GM18520 (cell line): ENCODE results near the gene CD79A.
"Not testable (repeated sequence)": the region's sequence is repeated elsewhere in the genome, so short reads cannot be mapped to it uniquely, and the experiment has no call there.

ENCODE experiments used
- ATAC-seq: cut with Tn5 transposase; IDR thresholded peaks from one replicate; pipeline ENCODE4 v1.9.1; 2021; ENCODE audit not compliant: unreplicated experiment

CD79A gene

GRCh38 chr19:41904118-41904870, 27.2 kb downstream of the CD79A start:
- no peak for ATAC-seq

GRCh38 chr19:41905273-41906002, 28.4 kb downstream of the CD79A start:
- no peak for ATAC-seq

GRCh38 chr19:41906271-41906670, 29.2 kb downstream of the CD79A start:
- ATAC-seq = no peak

DNA sequence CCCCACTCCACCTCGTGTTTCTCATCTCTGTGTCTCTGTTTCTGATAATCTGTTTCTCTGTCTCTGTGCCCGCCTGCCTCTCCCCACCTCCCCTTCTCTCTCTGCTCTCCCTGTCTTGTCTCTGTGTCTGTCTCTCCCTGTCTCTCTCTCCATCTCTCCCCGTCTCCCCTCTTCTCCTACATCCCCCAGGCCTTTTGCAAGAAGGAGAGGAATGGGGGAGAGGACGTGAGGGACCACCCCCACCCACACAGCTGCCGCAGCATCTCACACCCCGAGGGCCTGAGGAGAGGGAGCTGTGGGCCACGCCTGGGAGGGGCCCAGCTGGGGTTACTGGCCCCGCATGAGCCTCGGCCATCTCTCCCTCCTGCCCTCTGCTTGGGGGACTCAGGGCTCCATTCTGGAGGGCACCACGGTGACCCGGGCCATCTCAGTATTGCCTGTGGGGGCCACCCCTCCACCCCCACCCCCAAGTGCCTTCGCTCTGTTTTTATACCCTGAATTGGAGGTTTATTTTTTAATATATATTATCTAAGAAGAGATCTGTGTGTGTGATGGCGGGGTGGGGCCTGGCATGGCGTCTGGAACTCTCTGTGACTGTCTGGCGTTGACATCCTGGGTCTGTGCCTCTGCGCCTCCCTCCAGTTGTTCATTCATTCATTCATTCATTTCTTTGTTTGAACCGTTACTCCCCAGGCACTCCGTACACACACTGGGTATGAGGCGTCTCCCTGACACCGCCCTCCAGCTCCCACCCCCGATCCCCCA, 30.0 kb downstream of the CD79A start:
- ATAC-seq = no peak

DNA sequence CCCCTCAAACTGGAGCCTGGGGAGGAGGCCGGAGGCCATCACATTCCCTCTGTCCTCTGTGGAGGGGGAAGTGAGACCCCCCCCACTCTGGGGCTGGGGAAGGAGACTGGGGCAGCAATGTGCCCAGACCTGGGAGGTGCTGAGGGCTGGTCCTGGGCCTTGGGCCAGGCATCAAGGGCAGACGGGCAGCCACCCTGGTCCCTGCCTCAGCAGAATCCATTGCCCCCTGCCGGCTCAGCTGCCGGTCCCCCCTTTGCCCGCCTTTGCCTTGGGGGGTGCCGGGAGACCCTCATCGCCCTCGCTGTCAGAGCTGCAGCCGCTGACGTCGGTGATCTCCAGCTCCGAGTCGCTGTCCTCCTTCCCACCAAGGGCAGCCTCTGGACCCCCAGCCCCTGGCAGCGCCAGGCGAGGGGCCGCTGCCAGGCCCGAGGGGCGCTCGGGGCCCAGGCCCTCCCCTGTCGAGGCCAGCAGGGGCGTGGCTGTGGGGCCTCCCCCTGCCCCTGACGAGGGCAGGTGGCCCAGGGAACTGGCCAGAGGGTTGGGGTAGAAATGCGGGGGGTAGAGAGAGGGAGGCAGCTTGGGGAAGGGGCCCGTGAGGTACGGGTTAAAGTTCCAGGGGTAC, 31.0 kb downstream of the CD79A start:
- no peak for ATAC-seq

DNA sequence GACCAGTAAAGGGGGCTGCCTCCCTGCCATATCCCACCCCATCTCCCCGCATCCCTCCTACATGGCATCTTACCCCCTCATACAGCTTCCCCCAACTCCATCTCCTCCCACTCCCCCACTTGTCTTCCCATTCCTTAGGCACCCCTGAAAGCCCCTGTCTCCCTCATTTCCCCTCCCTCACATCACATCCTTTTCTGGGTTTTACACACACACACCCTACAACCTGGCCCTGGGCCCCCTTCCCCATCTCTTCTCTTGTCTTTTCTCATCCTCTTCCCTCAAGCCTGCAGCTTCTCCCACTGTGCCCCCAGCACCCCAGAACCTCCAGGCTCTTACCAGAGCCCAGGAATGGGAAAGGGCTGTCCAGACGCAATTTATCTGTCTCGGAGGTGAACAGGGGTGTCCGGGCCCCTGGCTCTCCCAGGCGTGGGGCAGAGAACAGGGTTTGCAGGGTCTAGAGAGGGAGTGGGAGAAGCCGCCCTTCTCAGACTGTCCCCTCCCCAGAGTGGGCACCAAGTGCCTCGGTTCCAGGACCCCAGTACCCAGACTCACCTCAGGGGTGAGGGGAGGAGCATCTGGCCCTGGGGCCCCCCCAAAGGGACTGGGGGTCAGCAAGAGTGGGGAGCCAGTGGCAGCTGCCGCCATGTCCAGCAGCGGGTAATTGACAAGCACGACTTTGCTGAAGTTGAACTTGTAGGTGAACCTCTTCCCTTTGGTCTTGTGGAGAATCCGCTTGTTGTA, 31.8 kb downstream of the CD79A start:
- ATAC-seq = no peak

DNA sequence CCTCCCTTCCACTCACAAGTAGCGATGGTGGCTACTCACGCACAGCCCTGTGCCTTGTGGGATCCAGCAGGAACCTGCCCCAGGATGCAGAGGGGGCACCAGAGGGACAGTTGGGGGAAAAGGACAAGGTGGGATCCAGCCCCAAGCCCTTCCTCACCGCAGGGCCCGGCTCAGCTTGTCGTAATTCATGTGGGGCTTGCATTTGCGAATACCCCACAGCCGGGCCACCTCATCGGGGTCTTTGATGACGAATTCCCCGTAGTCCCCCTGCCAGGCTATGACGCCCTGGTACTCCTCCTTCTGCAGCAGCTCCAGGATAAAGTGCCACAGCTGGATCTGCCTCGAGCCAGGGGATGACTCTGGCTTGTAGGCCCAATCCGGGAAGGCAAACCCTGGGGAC, 32.6 kb downstream of the CD79A start:
- ATAC-seq = no peak

DNA sequence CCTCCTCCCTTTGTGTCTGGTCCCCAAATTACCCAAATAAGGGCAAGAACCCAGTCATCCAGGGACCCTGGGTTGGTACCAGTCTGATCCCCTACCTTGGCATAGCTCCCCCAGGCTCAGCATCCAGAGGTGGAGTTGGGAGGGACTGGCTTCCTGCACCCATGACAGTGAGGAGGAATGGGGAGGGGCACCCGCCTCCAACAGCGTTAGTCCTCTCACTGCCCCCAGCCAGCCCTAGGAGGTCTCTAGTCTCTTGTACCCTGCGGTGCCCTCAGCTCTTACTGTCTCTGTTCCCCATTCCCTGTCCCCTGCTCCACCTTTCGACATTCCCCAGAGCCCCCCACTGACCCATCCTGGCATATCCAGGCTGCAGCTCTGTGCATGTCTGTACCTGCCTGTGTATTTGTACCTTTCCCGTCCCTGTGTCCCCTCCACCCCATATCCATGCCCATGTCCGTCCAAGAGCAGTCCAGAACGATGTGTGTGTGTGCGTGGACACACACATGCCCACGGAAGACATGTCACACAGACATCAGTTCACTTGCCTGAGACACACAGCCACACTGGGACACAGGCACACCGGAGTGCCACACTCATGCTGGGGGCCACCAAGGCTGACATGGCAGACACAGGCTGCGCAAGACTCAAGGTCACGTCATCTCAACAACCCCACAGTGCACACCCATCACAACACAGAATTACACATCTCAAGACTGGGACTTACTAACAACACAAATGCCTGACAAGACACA, 33.3 kb downstream of the CD79A start:
- no peak for ATAC-seq

DNA sequence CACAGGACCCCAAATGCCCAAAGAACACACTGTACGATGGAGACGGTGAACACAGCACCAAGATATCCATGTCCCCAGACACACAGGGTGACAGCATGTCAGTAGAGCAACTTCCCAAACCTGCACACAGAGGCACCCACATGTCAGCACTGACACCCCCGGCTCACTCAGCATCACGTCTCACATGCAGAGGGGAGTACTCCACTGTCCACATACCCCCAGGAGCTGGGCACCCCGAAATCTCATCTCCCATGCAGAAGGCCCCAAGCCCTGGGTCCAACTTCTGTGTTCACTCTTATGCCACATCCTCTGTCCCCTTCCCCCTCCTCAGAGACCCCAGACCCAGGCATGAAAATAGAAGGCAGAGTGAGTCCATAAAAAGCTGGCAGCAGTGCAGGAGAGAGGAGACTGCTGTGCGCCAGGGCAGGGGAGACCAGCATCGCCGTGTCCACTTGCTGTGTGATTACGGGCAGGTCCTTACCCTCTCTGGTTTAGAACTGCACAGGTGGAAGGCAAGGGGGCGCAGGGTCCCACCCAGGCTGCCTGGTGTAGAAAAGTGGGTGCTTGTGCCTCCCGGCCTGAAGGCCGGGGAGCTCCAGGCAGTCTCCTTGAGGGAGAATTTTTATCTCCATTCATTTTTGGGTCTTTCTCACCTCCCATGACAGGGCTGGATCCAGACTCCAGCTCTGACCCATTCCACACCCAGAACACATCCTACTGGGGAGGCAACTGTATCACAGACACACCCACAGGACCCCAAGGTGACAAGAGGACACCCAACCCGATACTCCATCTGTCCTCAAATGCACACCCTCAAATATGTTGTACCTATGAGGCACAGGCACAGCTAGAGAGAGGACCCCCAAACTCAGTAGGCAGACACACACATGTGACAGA, 34.2 kb downstream of the CD79A start:
- ATAC-seq = no peak

- no peak for ATAC-seq
These were observed 35.0 kb downstream of the CD79A start for GRCh38 chr19:41911889-41912731.

GRCh38 chr19:41912899-41913537, 35.9 kb downstream of the CD79A start:
- ATAC-seq = no peak

GRCh38 chr19:41913538-41914423, 36.7 kb downstream of the CD79A start:
- ATAC-seq = no peak

GRCh38 chr19:41914424-41914834, 37.4 kb downstream of the CD79A start:
- not testable (repeated sequence) for ATAC-seq

DNA sequence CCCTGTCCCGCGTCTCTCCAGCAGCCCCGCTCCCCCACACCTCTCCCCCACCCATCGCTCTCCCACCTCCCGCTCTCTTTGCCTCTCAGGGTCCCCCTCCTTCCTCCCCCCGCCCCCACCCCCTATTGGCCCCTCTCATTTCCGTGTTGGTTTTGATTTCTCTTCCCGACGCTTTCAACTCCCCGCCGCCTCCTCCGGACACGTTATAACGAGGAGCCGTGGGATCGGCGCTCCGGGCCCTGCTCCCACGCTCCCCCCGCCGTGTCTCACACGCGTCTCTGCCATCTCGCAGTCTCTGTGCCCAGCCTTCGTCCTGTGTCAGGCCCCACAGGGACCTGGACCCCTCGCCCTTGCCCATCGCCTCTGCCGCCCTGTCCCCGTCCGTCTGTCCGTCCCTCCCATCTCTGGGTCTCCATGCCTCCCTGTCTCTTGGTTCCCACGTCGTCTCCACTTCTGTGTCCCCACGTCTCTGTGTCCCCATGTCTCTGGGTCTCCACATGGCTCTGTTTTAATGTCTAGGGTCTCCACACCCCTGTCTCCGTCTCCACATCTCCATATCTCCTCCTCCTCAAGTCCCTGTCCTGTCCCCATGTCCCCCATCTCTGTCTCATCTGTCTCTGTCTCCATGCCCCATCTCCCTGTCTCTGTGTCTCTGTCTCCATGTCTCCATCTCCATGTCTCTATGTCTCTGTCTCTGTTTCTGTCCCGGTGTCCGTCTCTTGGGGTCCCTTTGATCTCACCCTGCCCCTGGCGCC, 38.1 kb downstream of the CD79A start:
- ATAC-seq = no peak

GRCh38 chr19:41915776-41916414, 38.8 kb downstream of the CD79A start:
- no peak for ATAC-seq
